ENCODE data around the gene SCN4B. TPM values are rescaled to one million over a fixed set of nuclear protein-coding genes. Genes with fewer than 3 reads are reported as not detected.

The SCN4B gene
- total and polyA plus RNA-seq, 2 of the 8 experiments (the other 6 are each of a cell fraction or from before 2014, with no cell fraction given): 2.8 to 4.9 TPM

DNA sequence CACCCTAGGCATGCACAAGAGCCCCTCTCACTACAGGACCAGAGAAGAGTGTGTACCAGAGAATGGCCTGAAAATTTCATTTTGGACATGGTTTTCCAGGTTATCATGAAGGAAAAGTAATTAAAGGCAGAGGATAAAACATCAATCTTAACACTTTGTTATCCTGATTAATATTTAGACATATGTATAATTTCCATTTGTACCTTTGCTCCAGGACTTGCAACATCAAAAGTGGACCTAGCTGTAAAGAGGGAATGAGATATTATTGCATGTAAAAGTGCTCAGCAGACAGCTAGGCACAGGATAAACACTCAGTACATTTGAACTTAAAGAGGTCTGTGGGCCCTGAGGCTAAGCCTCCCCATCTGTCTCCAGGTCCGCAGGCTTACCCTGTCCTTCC lies 2.0 kb upstream of the SCN4B start (continued):
- no peak for TF ChIP-seq TCF12 (IDR thresholded peaks at IDR 0.05; ENCODE audit: low read depth, low read length)
- TF ChIP-seq PHF8 (conservative IDR thresholded peaks at IDR 0.05; ENCODE audit: low read depth, low read length): no peak
- TF ChIP-seq SP2 (IDR thresholded peaks at IDR 0.05; ENCODE audit: low read length): no peak
- no peak for TF ChIP-seq RFX5 (IDR thresholded peaks at IDR 0.05; ENCODE audit: borderline replicate concordance, low read depth, low read length)
- no peak for TF ChIP-seq CEBPB (IDR thresholded peaks at IDR 0.05; ENCODE audit: low read depth, low read length)

Data from H1 (cell line).